T-helper 2 cell treated with Interferon-gamma antibody and Interleukin-4, amounts not matched to agents 5 μg/mL and 100 μg/mL, for 36 hours (primary cell): ENCODE results near the gene ETFB.

ENCODE experiments used
- DNase-seq: peaks from one replicate; pipeline ENCODE4 v3.0.0; 2021; ENCODE audit warnings: low spot score
- H3K27ac Mint-ChIP-seq: one replicate; pipeline ENCODE4 v1.8.0; 2021; ENCODE audit warnings: mild to moderate bottlenecking, mixed read lengths
- H3K27me3 Mint-ChIP-seq: one replicate; pipeline ENCODE4 v1.8.0; 2021; ENCODE audit warnings: low read depth, mixed read lengths
- H3K36me3 Mint-ChIP-seq: one replicate; pipeline ENCODE4 v1.8.0; 2021; ENCODE audit warnings: low read depth, mixed read lengths
- H3K4me1 Mint-ChIP-seq: one replicate; pipeline ENCODE4 v1.8.0; 2021; ENCODE audit warnings: low read depth, mixed read lengths
- H3K4me3 Mint-ChIP-seq: one replicate; pipeline ENCODE4 v1.8.0; 2022; ENCODE audit warnings: mild to moderate bottlenecking, moderate library complexity, mixed read lengths
- H3K9me3 Mint-ChIP-seq: one replicate; pipeline ENCODE4 v1.8.0; 2021; ENCODE audit warnings: mixed read lengths

Gene ETFB

DNA sequence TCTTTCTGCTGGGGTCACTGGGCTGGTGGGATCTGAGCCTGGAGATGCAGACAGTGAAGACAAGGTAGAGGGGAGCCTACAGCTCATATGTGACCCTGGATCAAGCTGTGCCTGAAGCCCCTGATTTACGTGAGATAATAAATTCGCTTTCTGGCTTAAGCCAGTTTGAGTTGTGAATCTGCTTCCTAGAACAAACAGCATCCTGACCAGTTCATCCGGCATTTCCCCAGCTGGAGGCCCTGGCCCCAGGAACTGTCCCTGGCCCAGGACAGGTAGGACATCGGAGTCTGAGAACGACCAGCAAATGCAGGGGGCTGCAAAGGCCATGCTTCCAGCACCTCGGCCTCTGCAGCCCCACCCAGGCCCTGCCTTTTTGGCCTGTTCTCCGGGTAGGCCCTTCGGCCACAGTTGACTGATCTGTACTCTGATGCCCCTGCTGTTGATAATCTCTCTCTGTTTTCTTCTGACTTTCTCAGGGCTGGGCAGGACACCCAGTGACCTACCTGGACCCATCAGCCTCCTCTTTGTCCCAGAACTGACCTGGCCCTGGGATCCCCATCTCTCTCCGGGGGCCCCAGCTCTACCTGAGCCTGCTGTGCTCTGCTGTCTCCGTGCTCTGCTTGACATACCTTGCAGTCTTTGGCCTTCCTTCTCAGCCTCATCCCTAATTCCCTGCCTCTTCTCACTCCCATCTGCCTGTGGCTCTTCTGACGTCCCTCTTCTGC lies 14.8 kb downstream of the ETFB start:
- Mint-ChIP-seq H3K9me3 (no peaks in the 10 kb centered on the region), H3K4me1 (peaks cover 24% of the 10 kb centered on the region), H3K27me3 (no peaks in the 10 kb centered on the region), H3K27ac (peak overlapping the region; percentile 13), H3K4me3 (no peak overlapping the region), H3K36me3 (peaks cover 43% of the 10 kb centered on the region)
- DNase-seq, result no peak

DNA sequence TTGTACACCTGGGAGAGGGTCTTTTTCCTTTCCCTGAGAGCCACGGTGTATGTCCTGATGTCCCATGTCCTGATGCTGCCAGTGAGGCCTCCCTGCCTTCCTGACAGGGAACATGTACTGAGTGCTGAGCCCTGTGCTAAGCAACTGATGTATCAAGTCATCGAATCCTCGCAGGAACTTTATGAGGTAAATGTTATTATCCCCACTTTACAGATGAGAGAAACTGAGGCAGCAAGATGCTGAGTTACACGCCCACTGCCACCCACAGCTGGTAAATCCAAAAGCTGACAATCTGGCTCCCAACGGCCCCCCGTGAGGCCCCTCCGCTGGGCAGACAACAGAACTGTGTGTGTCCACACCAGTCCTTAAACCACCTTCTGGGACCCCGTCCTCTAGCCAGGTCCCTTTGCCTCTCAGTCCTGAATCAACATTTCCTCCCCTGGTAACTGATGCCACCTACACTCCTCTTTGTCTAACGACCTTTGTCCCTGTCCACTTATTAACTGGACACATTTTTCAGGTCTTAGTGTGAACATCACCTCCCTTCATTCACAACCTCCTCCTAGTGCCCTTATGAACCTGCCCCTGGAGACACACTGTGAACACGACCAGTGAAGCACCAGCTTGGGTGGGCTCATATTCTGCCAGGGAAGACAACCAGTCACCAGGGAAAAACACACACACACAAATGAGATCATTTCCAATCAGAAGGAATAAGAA lies 18.8 kb downstream of the ETFB start:
- Mint-ChIP-seq H3K36me3 (peaks cover 41% of the 10 kb centered on the region), H3K4me3 (no peak overlapping the region), H3K4me1 (peaks cover 16% of the 10 kb centered on the region), H3K27ac (no peak overlapping the region), H3K27me3 (no peaks in the 10 kb centered on the region), H3K9me3 (no peaks in the 10 kb centered on the region)
- no peak for DNase-seq

- Mint-ChIP-seq H3K27me3 (no peaks in the 10 kb centered on the region), H3K9me3 (no peaks in the 10 kb centered on the region), H3K4me3 (no peak overlapping the region), H3K4me1 (peaks cover 17% of the 10 kb centered on the region), H3K27ac (no peak overlapping the region), H3K36me3 (peaks cover 34% of the 10 kb centered on the region)
- DNase-seq, result no peak
These were observed 19.4 kb downstream of the ETFB start for GRCh38 chr19:51346742-51347141.

GRCh38 chr19:51345076-51345620 lies 21.0 kb downstream of the ETFB start:
- H3K36me3 Mint-ChIP-seq, result peaks cover 21% of the 10 kb centered on the region
- H3K4me3 Mint-ChIP-seq, result no peak overlapping the region
- H3K9me3 Mint-ChIP-seq, result no peaks in the 10 kb centered on the region
- no peak for DNase-seq
- H3K4me1 Mint-ChIP-seq, result peaks cover 17% of the 10 kb centered on the region
- no peak overlapping the region for H3K27ac Mint-ChIP-seq
- H3K27me3 Mint-ChIP-seq, result no peaks in the 10 kb centered on the region

DNA sequence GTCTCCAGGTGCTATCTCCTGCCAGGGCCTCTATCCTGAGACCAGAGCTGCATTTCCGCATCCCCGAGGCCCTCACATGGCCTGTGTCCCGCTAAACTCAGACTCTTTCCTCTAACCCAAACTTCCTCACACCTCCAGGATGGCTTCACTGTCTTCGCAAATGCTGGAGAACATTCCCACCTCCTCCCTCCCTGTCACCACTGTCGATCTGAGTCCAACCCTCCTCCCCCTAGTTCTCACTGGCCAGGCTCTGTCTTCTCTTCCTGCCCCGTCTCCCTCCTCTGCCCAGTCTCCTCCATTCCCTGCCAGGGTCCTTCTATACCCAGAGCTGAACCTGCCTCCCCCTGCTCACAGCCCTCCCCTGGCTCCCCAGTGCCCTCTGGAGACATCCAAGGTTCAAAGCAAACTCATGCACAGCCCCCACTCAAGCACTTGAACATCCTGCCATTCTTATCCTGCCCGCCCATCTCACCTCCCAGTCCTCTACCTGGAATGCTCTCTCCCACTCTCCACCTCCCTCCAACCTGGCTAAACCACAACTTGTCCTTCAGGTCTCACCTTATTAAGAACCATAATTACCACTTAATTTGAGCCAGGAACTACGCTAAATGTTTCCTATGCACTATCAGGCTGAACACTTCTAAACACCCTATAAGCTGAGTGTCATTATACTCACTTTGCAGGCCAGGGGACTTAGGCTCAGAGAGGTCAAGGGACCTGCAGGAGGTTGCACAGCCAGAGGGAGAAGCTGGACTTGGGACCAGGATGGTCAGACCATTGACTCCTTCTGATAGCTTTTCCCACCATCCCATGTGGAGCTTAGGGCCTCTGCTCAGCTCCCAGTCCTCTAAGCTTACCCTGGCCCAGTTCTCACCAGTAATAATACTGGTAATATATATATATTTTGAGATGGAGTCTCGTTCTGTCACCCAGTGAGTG lies 23.3 kb downstream of the ETFB start:
- peak overlapping the region; percentile 3 for H3K27ac Mint-ChIP-seq

DNA sequence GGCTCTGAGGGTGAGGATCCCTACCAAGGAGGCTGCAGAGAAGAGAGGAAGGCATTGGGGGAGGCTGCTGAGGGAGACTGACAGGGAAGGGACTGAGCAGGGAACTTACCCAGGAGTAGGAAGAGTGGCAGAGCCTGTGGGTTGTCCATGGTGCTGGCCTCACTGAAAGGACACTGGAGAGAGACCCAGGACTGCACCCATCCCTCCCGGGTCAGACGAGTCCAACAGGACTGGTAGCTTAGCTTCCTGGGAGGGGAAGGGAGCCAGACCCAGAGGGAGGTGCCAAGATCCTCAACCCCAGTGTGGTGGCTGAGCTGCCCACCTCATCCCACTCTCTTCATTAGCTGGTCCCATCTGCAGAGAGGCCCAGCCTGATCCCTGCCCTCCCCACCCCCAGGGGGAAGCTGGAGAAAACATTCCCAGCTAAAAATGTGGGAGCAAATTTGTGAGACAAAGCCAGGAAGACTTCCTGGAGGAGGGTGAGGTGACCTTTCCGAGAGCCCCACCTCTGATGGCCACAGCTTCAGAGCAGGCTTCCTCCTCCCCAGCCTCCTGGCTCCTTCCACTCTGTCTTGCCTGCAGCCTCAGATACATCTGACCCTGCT lies 24.1 kb downstream of the ETFB start, which contains the start of gene VSIG10L:
VSIG10L (minus strand) TSS at position 164 of the 605 bp plus-strand sequence; CDS start at position 149, 15 bp downstream.
- Mint-ChIP-seq H3K36me3 (peaks cover 13% of the 10 kb centered on the region), H3K4me3 (peak within 1 kb of the TSS; percentile 79), H3K27me3 (no peaks in the 10 kb centered on the region), H3K4me1 (peaks cover 26% of the 10 kb centered on the region), H3K27ac (peak within 1 kb of the TSS; percentile 62), H3K9me3 (no peaks in the 10 kb centered on the region)
- no peak for DNase-seq

More for the DNA sequence above, 23.3 kb downstream of the ETFB start:
- Mint-ChIP-seq H3K9me3 (no peaks in the 10 kb centered on the region), H3K27me3 (no peaks in the 10 kb centered on the region), H3K36me3 (peaks cover 18% of the 10 kb centered on the region), H3K4me3 (no peak overlapping the region), H3K4me1 (peaks cover 26% of the 10 kb centered on the region)
- no peak for DNase-seq

DNA sequence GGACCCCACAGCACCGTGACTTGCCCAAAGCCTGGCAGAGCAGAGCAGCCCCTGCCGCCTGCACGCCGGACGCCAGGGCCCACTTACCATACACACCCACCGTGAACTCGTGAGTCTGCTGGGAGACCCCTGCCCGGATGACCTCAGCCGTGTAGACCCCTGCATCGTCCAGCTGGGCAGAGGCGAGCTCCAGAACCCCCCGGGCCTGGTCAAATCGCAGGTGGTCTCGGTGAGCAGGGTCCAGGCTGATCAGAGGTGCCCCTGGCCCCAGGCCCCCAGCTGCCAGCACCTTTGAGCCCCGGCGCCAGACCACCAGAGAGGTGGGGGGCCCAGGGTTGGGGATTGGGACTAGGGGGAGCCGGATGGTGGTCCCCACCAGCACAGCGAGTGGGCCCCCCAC lies 25.1 kb downstream of the ETFB start:
- no peaks in the 10 kb centered on the region for H3K9me3 Mint-ChIP-seq
- no peaks in the 10 kb centered on the region for H3K27me3 Mint-ChIP-seq
- H3K4me1 Mint-ChIP-seq, result peaks cover 26% of the 10 kb centered on the region
- no peak for DNase-seq
- peak overlapping the region; percentile 79 for H3K4me3 Mint-ChIP-seq
- peaks cover 10% of the 10 kb centered on the region for H3K36me3 Mint-ChIP-seq
- H3K27ac Mint-ChIP-seq, result peak overlapping the region; percentile 62

GRCh38 chr19:51339687-51340656 lies 26.2 kb downstream of the ETFB start:
- Mint-ChIP-seq H3K9me3 (no peaks in the 10 kb centered on the region), H3K36me3 (peaks cover 5% of the 10 kb centered on the region), H3K4me1 (peaks cover 26% of the 10 kb centered on the region), H3K27ac (peak overlapping the region; percentile 89), H3K4me3 (peak overlapping the region; percentile 91), H3K27me3 (no peaks in the 10 kb centered on the region)
- DNase-seq, result peak; percentile 94

DNA sequence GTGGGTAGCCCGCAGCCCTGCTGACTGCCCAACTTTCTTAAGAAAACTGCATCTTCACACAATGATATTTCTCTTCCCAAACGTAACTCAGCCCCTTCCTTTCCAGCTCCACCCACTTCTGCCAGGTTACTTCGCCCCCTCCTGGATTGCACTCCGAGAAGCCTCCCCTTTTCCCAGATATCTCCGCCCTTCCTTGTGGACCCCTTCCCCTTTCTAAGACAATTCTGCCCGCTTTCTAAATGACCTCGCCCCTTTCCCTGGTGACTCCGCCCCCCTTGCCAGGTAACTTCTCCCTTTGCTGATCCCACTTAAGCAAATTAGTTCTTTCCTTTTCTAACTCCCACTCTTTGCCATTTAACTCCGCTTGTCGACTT lies 26.9 kb downstream of the ETFB start:
- Mint-ChIP-seq H3K27ac (peak overlapping the region; percentile 89), H3K4me1 (peaks cover 24% of the 10 kb centered on the region), H3K9me3 (no peaks in the 10 kb centered on the region), H3K36me3 (peaks cover 2% of the 10 kb centered on the region), H3K27me3 (no peaks in the 10 kb centered on the region), H3K4me3 (peak overlapping the region; percentile 91)
- DNase-seq, result no peak

DNA sequence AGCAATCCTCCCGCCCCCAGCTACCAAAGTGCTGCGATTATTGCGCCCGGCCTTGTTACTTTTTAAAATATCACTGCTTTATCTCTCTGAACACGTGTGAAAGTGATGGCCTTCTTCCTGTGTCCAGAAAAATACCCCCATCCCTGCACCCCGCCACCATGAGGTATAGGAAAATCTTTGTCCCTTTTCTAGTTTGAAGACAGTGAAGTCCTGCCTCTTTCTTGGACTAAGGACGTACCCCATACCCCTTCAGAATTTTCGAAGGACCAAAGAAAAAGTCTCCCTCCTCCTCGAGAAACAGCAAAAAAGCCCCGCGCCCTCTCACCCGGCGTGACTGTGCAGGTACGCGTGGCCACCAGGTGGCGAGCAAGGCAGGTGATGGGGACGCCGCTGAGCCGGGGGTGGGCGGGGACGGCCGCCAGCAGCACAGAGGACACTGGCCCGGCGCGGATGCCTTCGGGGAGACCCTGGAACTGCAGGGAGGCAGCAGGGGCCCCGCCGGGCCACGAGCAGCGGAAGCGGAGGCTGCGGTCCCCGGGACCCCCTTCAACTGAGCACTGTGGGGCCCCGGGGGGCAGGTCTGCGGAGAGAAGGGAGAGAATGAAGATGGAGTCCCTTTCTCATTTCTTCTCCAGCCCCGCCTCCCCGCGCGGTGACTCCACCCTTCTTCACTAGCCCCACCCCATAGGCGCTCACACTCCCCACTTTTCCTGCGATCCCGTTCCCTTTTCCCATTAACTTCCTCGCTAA lies 27.4 kb downstream of the ETFB start:
- Mint-ChIP-seq H3K4me1 (peaks cover 22% of the 10 kb centered on the region), H3K9me3 (no peaks in the 10 kb centered on the region), H3K36me3 (peaks cover 2% of the 10 kb centered on the region), H3K27me3 (no peaks in the 10 kb centered on the region), H3K27ac (peak overlapping the region; percentile 89), H3K4me3 (peak overlapping the region; percentile 91)
- DNase-seq, result peak; percentile 84

DNA sequence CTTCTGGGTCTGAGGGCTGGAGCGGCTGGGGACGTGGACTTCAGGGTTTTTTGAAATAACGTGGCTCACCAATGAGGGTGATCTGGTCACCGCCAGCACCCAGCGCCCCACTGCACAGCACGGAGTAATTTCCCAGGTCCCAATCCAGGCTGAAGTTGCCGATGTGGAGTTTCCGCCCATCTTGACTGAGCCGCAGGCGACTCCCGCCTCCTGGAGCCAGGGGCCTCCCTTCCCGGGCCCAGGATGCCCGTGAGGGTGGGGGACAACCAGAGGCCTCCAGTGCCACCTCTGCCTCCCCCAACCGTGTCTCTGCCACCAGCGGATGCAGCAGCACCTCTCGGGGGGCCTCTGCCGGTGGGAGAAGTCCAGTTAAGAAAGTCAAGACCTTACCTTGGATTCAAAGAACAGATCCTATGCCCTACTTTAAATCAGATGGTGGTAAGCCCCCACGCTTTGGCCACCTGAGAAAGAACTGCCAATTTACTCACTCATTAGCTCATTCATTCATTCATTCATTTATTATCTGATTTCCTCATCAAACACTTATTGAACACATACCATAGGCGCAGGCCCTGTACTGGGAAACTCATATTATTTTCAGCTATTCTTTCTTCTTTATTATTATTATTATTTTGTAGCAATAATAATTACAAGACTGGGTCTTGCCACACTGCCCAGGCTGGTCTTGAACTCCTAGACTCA lies 28.2 kb downstream of the ETFB start:
- Mint-ChIP-seq H3K36me3 (peaks cover 2% of the 10 kb centered on the region), H3K27ac (no peak overlapping the region), H3K9me3 (no peaks in the 10 kb centered on the region), H3K27me3 (no peaks in the 10 kb centered on the region), H3K4me3 (peak overlapping the region; percentile 91), H3K4me1 (peaks cover 22% of the 10 kb centered on the region)
- DNase-seq, result no peak
